Gastrocnemius medialis (tissue), 4 donors: ENCODE results near the gene C5. TPM values are rescaled to one million over a fixed set of nuclear protein-coding genes. Genes with fewer than 3 reads are reported as not detected.

Experiments used
- ATAC-seq, 2 donors: fragments of 150-250 bp; one replicate each; pipeline ENCODE4 v1.9.1; 2016
- DNase-seq, 2 donors: peaks; one replicate each; pipeline ENCODE4 v3.0.0-alpha.2; 2019
- H3K27ac ChIP-seq, 4 donors: fragments of 200-600 bp; sonication (generic); 1 replicate in 1 of 4; 2 replicates in 3 of 4; pipeline ENCODE4 v1.5.1; 2016 to 2018; ENCODE audit warnings: mild to moderate bottlenecking in 2 of 4, moderate library complexity in 1 of 4
- H3K27me3 ChIP-seq, 3 donors: fragments of 200-600 bp; sonication (generic) in 2 of 3; 1 replicate in 1 of 3; 2 replicates in 2 of 3; pipeline versions ENCODE4 v1.5.1 to v1.6.0; 2016 to 2019; ENCODE audit warnings: mild to moderate bottlenecking in 1 of 3, moderate library complexity in 1 of 3
- H3K36me3 ChIP-seq, 2 donors: fragments of 200-600 bp; sonication (generic) in 1 of 2; one replicate each; pipeline ENCODE4 v1.5.1; 2017 to 2018
- H3K4me1 ChIP-seq, 2 donors: fragments of 200-600 bp; sonication (generic) in 1 of 2; one replicate each; pipeline ENCODE4 v1.5.1; 2016 to 2017; ENCODE audit warnings: mild to moderate bottlenecking in 2 of 2
- H3K4me3 ChIP-seq, 4 donors: fragments of 200-600 bp; sonication (generic) in 3 of 4; 1 replicate in 1 of 4; 2 replicates in 3 of 4; pipeline ENCODE4 v1.5.1; 2016 to 2019; ENCODE audit warnings: mild to moderate bottlenecking in 2 of 4
- H3K9me3 ChIP-seq, 3 donors: fragments of 200-600 bp; sonication (generic) in 2 of 3; 1 replicate in 1 of 3; 2 replicates in 2 of 3; pipeline ENCODE4 v1.5.1; 2016 to 2019
- CTCF ChIP-seq, 5 experiments: fragments of 450-650 bp in 3 of 5; fragments of 200-600 bp in 2 of 5; sonication (generic) in 2 of 5; IDR thresholded peaks in 4 of 5; conservative IDR thresholded peaks in 1 of 5; 1 replicate in 4 of 5; 2 replicates in 1 of 5; pipeline ENCODE4 v1.5.1; 2016 to 2019; ENCODE audit warnings: antibody characterized with exemption in 5 of 5, mild to moderate bottlenecking in 3 of 5, moderate library complexity in 3 of 5
- POLR2A ChIP-seq, 2 donors: fragments of 450-650 bp; IDR thresholded peaks; one replicate each; pipeline ENCODE4 v1.6.1; 2017; ENCODE audit warnings: antibody characterized with exemption in 2 of 2, mild to moderate bottlenecking in 2 of 2, moderate library complexity in 2 of 2
- in situ Hi-C, 4 donors: fragments of 200-750 bp; cut with MboI; loops; one replicate each; pipeline versions ENCODE4 v1.15.0 to v1.8.0; 2017; ENCODE audit warnings: low sequenced_read_pairs in 4 of 4
- intact Hi-C: fragments of 100-400 bp; cut with DNase I; formaldehyde crosslinking; loops from one replicate; pipeline ENCODE4 v1.15.1; 2023; ENCODE audit warnings: low total_unique reads
- total RNA-seq, 4 donors: library from RNA; depleted of rRNA; stranded (reverse); fragments of >200 nt; gene quantifications; one replicate each; pipeline versions ENCODE4 v1.1.0 to v1.2.3, GENCODE V29; 2016

The C5 gene
- total RNA-seq, 4 donors from 2014 or later = 0.22 to 3.9 (median 1.8) TPM

DNA sequence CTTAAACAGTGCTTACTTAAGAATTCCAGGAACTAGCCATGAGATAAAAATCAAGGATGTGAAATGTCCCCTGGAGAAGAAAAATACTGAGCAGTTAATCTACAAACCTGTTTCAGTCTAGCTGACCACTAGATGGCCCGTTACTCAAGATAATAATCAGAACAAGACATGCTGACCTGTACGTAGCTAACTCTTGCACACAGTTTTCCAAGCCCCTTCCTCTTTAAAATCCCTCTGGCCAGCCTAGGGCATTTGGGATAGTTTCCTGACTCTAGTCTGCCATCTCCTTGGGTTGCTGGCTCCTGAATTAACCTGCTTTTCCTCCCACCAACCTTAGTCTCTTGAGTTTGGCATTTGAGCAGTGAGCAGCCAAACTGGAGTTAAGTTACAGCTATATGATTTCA lies 64.3 kb downstream of the C5 start:
- no peaks in the 10 kb centered on the region for H3K9me3 ChIP-seq
- intact Hi-C loops (loop anchor here (2.0 kb wide), 1 partner anchor 75 kb away; no protein-coding TSS in a partner anchor), in situ Hi-C loops (loop anchor here in 2 of 4 donors (5.0 to 10.0 kb wide), 2 partner anchors 76 to 79 kb away; no protein-coding TSS in a partner anchor)
- H3K4me3 ChIP-seq = no peak overlapping the region
- ATAC-seq (peak in 1 of 2 donors; percentile 62), DNase-seq (no peak)
- no peak overlapping the region for H3K27ac ChIP-seq
- no peaks in the 10 kb centered on the region for H3K27me3 ChIP-seq
- TF ChIP-seq CTCF (IDR thresholded peaks at IDR 0.05 in 4 of 5, conservative IDR thresholded peaks at IDR 0.05 in 1 of 5) (peak in 4 of 5 experiments; percentile 29 to 47 (median 40)), POLR2A (IDR thresholded peaks at IDR 0.05) (no peak)
- H3K36me3 ChIP-seq = no peaks in the 10 kb centered on the region
- H3K4me1 ChIP-seq = no peaks in the 10 kb centered on the region

DNA sequence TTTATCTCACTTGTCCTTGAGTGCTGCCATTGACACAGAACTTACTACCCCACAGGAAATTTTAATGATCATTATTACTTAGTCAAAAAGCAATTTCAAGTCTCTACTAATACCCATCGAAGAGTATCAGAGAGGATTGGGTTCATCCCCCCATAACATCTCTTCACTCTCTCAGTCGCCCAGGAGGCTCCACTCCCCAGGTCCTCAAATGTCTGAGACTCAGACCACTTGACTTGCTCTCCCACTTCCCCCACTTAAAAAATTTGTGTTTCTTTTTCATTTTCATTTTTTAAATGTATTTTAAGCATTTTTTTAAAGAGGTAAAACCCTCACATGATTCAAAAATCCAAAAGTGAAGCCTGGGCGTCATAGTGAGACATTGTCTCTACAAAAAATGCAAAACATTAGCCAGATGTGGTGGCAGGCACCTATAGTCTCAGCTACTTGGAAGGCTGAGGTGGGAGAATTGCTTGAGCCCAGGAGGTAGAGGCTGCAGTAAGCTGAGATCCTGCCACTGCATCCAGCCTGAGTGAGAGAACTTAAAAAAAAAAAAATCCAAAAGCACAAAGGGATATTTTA lies 66.7 kb downstream of the C5 start:
- ATAC-seq (no peak), DNase-seq (no peak)
- Histone ChIP-seq H3K27me3 (no peaks in the 10 kb centered on the region), H3K4me1 (no peaks in the 10 kb centered on the region), H3K36me3 (no peaks in the 10 kb centered on the region), H3K27ac (no peak overlapping the region), H3K4me3 (no peak overlapping the region), H3K9me3 (no peaks in the 10 kb centered on the region)
- in situ Hi-C loops = loop anchor here in 1 of 4 donors (10.0 kb wide), 1 partner anchor 81 kb away; no protein-coding TSS in a partner anchor
- TF ChIP-seq POLR2A (IDR thresholded peaks at IDR 0.05) = no peak
- intact Hi-C loops = no loop called here

- no peaks in the 10 kb centered on the region for H3K36me3 ChIP-seq
- H3K27me3 ChIP-seq = no peaks in the 10 kb centered on the region
- no peaks in the 10 kb centered on the region for H3K9me3 ChIP-seq
- intact Hi-C loops (no loop called here), in situ Hi-C loops (loop anchor here in 1 of 4 donors (10.0 kb wide), 1 partner anchor 82 kb away; no protein-coding TSS in a partner anchor)
- ATAC-seq (no peak), DNase-seq (no peak)
- no peak overlapping the region for H3K27ac ChIP-seq
- no peak overlapping the region for H3K4me3 ChIP-seq
- TF ChIP-seq CTCF (IDR thresholded peaks at IDR 0.05 in 4 of 5, conservative IDR thresholded peaks at IDR 0.05 in 1 of 5) (no peak), POLR2A (IDR thresholded peaks at IDR 0.05) (no peak)
- no peaks in the 10 kb centered on the region for H3K4me1 ChIP-seq
These were observed 67.2 kb downstream of the C5 start for GRCh38 chr9:120982836-120983235.

DNA sequence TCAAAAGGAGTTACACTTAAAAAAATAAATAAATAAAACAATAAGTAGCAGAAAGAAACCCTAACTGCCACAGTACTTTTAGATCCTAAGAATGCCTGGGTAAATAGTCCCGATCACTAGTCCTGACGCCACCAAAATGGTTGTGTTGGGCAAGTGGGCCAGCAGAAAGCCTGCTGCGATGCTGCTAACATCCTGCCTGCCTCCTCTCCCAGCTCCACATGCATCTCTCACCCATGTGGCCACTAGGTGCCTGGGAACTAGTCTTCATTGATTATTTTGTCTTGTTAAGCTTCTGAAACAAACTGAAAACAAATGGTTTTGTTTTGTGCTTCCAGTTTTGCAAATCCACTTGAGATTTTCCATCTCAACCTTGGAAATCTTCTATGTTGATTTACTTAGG lies 69.1 kb downstream of the C5 start:
- no peak overlapping the region for H3K27ac ChIP-seq
- H3K36me3 ChIP-seq = no peaks in the 10 kb centered on the region
- intact Hi-C loops (no loop called here), in situ Hi-C loops (loop anchor here in 1 of 4 donors (10.0 kb wide), 1 partner anchor 84 kb away; no protein-coding TSS in a partner anchor)
- TF ChIP-seq CTCF (IDR thresholded peaks at IDR 0.05 in 4 of 5, conservative IDR thresholded peaks at IDR 0.05 in 1 of 5) (no peak), POLR2A (IDR thresholded peaks at IDR 0.05) (no peak)
- ATAC-seq (no peak), DNase-seq (no peak)
- no peaks in the 10 kb centered on the region for H3K9me3 ChIP-seq
- no peaks in the 10 kb centered on the region for H3K4me1 ChIP-seq
- H3K27me3 ChIP-seq = no peaks in the 10 kb centered on the region
- H3K4me3 ChIP-seq = no peak overlapping the region

DNA sequence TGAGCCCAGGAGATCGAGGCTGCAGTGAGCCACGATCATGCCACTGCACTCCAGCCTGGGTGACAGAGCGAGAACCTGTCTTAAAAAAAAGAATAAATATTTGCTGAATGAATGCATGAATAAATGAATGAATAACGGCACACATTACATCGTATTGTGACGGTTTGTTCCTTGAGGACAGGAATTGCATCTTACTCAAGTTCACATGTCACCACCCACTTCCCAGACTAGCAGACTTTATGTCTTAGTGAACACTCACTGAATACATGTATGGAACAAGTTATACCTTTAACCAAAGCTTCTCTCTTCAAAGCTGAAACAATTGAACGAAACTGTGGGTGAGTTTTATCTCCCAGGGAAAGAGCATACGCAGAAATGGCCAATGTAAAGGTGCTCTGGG lies 70.3 kb downstream of the C5 start:
- in situ Hi-C loops = loop anchor here in 1 of 4 donors (10.0 kb wide), 1 partner anchor 85 kb away; no protein-coding TSS in a partner anchor

More for the DNA sequence above, 70.3 kb downstream of the C5 start:
- no peak overlapping the region for H3K4me3 ChIP-seq
- intact Hi-C loops = no loop called here
- H3K27me3 ChIP-seq = no peaks in the 10 kb centered on the region
- no peak overlapping the region for H3K27ac ChIP-seq
- H3K4me1 ChIP-seq = no peaks in the 10 kb centered on the region
- DNase-seq (no peak), ATAC-seq (no peak)
- H3K36me3 ChIP-seq = no peaks in the 10 kb centered on the region
- TF ChIP-seq POLR2A (IDR thresholded peaks at IDR 0.05) = no peak
- no peak for TF ChIP-seq CTCF (IDR thresholded peaks at IDR 0.05 in 4 of 5, conservative IDR thresholded peaks at IDR 0.05 in 1 of 5)
- H3K9me3 ChIP-seq = no peaks in the 10 kb centered on the region
